ENCODE measurements around the gene TMEM259.

The TMEM259 gene

DNA sequence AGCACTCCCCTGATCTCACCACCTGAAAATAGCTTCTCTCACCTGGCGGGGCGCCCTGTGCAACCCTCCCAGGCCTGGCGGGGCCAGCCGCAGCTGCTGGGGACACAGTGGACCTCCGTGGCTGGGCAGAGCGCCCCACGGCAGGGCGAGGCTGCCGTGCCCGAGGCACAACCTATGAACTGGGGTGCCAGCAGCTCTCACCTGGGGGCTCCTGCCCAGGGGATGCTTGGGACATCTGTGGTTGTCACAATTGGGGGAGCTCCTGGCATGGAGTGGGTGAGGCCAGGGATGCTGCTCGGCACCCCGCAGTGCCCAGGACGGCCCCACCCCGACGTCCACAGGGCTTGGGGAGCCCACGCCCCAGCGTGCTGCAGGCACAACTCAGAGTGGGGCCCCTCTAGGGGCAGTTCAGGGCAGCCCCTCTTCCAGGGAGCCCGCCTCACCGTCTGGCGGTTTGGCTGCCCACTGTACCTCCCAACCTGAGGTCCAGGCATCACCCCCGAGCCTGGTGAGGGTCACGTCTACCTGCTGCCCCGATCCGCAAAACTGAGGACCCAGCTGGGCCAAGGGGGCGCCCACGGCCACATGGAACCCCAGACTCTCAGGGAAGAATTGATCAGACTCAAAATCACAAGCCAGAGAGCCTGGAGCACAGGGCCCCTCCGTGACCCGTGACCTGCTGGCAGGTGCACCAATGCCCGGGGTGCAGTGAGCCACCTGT, 5.7 kb downstream of the TMEM259 start:
- no peak for DNase-seq (ENCODE audit: low read depth in 1 of 2, low spot score in 1 of 2)
- H3K4me3 ChIP-seq (replicated peaks; ENCODE audit: insufficient read depth, low read length), result no peak overlapping the region
- no peaks in the 10 kb centered on the region for H3K27me3 ChIP-seq (ENCODE audit: insufficient read depth, poor library complexity, severe bottlenecking)
- no peak for TF ChIP-seq GABPA (IDR thresholded peaks at IDR 0.05; ENCODE audit: low read depth)
- TF ChIP-seq POLR2AphosphoS5 (IDR thresholded peaks at IDR 0.05; ENCODE audit: low read depth), result no peak
- TF ChIP-seq SPI1 (IDR thresholded peaks at IDR 0.05; ENCODE audit: borderline replicate concordance, low read depth), result no peak
- TF ChIP-seq, protein P1, sequence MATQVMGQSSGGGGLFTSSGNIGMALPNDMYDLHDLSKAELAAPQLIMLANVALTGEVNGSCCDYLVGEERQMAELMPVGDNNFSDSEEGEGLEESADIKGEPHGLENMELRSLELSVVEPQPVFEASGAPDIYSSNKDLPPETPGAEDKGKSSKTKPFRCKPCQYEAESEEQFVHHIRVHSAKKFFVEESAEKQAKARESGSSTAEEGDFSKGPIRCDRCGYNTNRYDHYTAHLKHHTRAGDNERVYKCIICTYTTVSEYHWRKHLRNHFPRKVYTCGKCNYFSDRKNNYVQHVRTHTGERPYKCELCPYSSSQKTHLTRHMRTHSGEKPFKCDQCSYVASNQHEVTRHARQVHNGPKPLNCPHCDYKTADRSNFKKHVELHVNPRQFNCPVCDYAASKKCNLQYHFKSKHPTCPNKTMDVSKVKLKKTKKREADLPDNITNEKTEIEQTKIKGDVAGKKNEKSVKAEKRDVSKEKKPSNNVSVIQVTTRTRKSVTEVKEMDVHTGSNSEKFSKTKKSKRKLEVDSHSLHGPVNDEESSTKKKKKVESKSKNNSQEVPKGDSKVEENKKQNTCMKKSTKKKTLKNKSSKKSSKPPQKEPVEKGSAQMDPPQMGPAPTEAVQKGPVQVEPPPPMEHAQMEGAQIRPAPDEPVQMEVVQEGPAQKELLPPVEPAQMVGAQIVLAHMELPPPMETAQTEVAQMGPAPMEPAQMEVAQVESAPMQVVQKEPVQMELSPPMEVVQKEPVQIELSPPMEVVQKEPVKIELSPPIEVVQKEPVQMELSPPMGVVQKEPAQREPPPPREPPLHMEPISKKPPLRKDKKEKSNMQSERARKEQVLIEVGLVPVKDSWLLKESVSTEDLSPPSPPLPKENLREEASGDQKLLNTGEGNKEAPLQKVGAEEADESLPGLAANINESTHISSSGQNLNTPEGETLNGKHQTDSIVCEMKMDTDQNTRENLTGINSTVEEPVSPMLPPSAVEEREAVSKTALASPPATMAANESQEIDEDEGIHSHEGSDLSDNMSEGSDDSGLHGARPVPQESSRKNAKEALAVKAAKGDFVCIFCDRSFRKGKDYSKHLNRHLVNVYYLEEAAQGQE (IDR thresholded peaks at IDR 0.05; ENCODE audit: insufficient replicate concordance, low read depth), result no peak
- TF ChIP-seq, protein P2, sequence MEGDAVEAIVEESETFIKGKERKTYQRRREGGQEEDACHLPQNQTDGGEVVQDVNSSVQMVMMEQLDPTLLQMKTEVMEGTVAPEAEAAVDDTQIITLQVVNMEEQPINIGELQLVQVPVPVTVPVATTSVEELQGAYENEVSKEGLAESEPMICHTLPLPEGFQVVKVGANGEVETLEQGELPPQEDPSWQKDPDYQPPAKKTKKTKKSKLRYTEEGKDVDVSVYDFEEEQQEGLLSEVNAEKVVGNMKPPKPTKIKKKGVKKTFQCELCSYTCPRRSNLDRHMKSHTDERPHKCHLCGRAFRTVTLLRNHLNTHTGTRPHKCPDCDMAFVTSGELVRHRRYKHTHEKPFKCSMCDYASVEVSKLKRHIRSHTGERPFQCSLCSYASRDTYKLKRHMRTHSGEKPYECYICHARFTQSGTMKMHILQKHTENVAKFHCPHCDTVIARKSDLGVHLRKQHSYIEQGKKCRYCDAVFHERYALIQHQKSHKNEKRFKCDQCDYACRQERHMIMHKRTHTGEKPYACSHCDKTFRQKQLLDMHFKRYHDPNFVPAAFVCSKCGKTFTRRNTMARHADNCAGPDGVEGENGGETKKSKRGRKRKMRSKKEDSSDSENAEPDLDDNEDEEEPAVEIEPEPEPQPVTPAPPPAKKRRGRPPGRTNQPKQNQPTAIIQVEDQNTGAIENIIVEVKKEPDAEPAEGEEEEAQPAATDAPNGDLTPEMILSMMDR (IDR thresholded peaks at IDR 0.05; ENCODE audit: insufficient read depth, low read length), result no peak
- H3K27ac ChIP-seq (replicated peaks), result no peak overlapping the region

DNA sequence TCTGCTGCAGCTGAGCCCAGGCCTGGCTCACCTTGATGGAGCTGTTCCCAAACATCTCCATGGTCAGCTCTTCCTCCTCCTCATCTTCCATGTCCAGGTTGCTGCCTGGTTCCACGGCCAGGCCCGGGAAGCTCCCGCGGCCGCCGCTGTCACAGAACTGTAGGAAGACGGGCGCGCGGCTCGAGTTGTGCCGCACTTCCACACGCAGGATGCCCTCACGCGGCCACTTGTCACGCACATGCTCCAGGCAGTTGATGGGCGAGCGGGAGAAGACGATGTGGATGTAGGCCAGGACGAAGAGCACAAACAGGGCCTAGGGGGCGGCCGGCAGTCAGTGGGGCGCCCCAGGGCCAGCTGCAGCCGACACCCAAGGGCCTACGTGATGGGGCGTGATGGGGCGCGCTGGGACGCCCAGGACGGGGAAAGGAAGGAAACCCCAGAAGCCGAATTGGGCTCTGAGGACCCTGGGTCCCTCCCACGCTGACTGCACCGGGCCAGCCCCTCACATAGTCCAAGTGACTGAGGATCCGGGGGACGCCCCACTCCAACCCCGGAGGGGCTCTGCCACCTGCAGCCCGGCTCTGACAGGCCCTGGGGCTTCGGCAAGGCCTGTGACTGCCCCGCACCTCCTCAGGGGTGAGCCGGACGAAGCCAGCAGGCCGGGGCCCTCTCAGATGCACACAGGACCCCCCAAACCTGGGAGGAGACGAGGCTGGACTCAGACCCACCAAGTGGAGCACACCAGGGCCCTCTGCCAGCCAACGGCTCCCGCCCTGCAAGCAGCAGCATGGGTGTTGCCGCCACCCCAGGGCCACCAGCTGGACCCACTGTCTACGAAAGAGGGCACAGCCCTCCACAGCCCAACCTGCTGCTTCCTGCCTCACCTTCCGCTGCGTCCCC, 6.5 kb downstream of the TMEM259 start:
- no peak for DNase-seq (ENCODE audit: low read depth in 1 of 2, low spot score in 1 of 2)
- Histone ChIP-seq H3K27me3 (ENCODE audit: insufficient read depth, poor library complexity, severe bottlenecking) (no peaks in the 10 kb centered on the region), H3K27ac (replicated peaks) (no peak overlapping the region), H3K4me3 (replicated peaks; ENCODE audit: insufficient read depth, low read length) (no peak overlapping the region)
- TF ChIP-seq, protein P2 (IDR thresholded peaks at IDR 0.05; ENCODE audit: insufficient read depth, low read length), result no peak
- TF ChIP-seq POLR2AphosphoS5 (IDR thresholded peaks at IDR 0.05; ENCODE audit: low read depth), result no peak
- TF ChIP-seq GABPA (IDR thresholded peaks at IDR 0.05; ENCODE audit: low read depth), result no peak
- TF ChIP-seq, protein P1 (IDR thresholded peaks at IDR 0.05; ENCODE audit: insufficient replicate concordance, low read depth), result no peak
- TF ChIP-seq SPI1 (IDR thresholded peaks at IDR 0.05; ENCODE audit: borderline replicate concordance, low read depth), result no peak

DNA sequence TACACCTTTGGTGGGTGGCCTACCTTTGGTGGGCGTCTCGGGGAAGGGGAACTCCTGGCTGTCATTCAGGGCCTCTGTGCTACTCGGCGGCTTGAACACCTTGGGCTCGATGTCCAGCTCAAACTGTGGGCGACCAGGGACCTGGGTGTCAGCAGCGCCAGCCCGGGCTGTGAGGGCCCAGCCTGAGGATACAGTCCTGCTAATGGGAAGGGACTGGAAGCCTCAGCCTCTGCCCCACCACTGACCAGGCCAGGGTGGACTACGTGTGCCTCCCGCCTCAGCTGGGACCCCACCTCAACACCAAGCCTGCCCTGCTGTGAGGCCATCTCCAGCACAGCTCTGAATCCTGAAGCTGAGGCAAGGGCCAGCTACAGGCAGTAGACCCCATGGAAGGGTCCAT, 7.7 kb downstream of the TMEM259 start:
- TF ChIP-seq, protein P2 (IDR thresholded peaks at IDR 0.05; ENCODE audit: insufficient read depth, low read length), result no peak
- TF ChIP-seq POLR2AphosphoS5 (IDR thresholded peaks at IDR 0.05; ENCODE audit: low read depth) (peak; percentile 34; the same call in 1 of the 2 replicates), GABPA (IDR thresholded peaks at IDR 0.05; ENCODE audit: low read depth) (no peak)
- TF ChIP-seq, protein P1 (IDR thresholded peaks at IDR 0.05; ENCODE audit: insufficient replicate concordance, low read depth), result no peak
- no peak overlapping the region for H3K4me3 ChIP-seq (replicated peaks; ENCODE audit: insufficient read depth, low read length)
- H3K27me3 ChIP-seq (ENCODE audit: insufficient read depth, poor library complexity, severe bottlenecking), result no peaks in the 10 kb centered on the region
- DNase-seq (ENCODE audit: low read depth in 1 of 2, low spot score in 1 of 2), result no peak
- H3K27ac ChIP-seq (replicated peaks), result no peak overlapping the region
